WTC11 (cell line): ENCODE measurements around the gene CCDC137. TPM values are rescaled to one million over a fixed set of nuclear protein-coding genes. Genes with fewer than 3 reads are reported as not detected.
A peak's percentile ranks its signal among the peaks of the same experiment; 100 is the strongest.

Source experiments
- AFF4 ChIP-seq: sonication (generic); formaldehyde crosslinking; IDR thresholded peaks from 2 replicates; pipeline ENCODE4 v1.8.1; 2023; ENCODE audit warnings: mild to moderate bottlenecking, missing genetic modification reagents, borderline replicate concordance
- ARID4B ChIP-seq: sonication (generic); formaldehyde crosslinking; IDR thresholded peaks from 2 replicates; pipeline ENCODE4 v1.8.0; 2023; ENCODE audit warnings: missing genetic modification reagents, mild to moderate bottlenecking, borderline replicate concordance
- EMX1 ChIP-seq: fragments of 250-450 bp; sonication (Bioruptor Pico); IDR thresholded peaks from 2 replicates; pipeline ENCODE4 v1.8.0; 2021; ENCODE audit warnings: mild to moderate bottlenecking
- FOXK1 ChIP-seq: sonication (generic); formaldehyde crosslinking; IDR thresholded peaks from 2 replicates; pipeline ENCODE4 v1.8.0; 2022; ENCODE audit warnings: mild to moderate bottlenecking, moderate library complexity, missing genetic modification reagents
- FOXP4 ChIP-seq: sonication (generic); formaldehyde crosslinking; IDR thresholded peaks from 2 replicates; pipeline ENCODE4 v1.8.0; 2022; ENCODE audit warnings: mild to moderate bottlenecking, missing genetic modification reagents
- GABPB1 ChIP-seq: sonication (generic); formaldehyde crosslinking; IDR thresholded peaks from 2 replicates; pipeline ENCODE4 v1.8.1; 2023; ENCODE audit warnings: mild to moderate bottlenecking, missing genetic modification reagents
- GRHL2 ChIP-seq: fragments of 250-450 bp; sonication (Bioruptor Pico); IDR thresholded peaks from 2 replicates; pipeline ENCODE4 v1.8.0; 2022; ENCODE audit warnings: mild to moderate bottlenecking, moderate library complexity; ENCODE audit not compliant: insufficient replicate concordance, severe bottlenecking
- GTF2I ChIP-seq: fragments of 250-450 bp; sonication (Bioruptor Pico); conservative IDR thresholded peaks from 2 replicates; pipeline ENCODE4 v1.4.0; 2021; ENCODE audit warnings: mild to moderate bottlenecking
- HMGXB4 ChIP-seq: sonication (generic); formaldehyde crosslinking; IDR thresholded peaks from 2 replicates; pipeline ENCODE4 v1.8.1; 2023; ENCODE audit warnings: mild to moderate bottlenecking, moderate library complexity, missing genetic modification reagents
- JAZF1 ChIP-seq: fragments of 250-450 bp; sonication (Bioruptor Pico); IDR thresholded peaks from 2 replicates; pipeline ENCODE4 v1.9.0; 2021; ENCODE audit warnings: moderate library complexity, mild to moderate bottlenecking, inconsistent platforms
- KAT7 ChIP-seq: sonication (generic); formaldehyde crosslinking; IDR thresholded peaks from 2 replicates; pipeline ENCODE4 v1.8.1; 2023; ENCODE audit warnings: missing genetic modification reagents, mild to moderate bottlenecking, borderline replicate concordance
- RORB ChIP-seq: fragments of 250-450 bp; sonication (Bioruptor Pico); IDR thresholded peaks from 2 replicates; pipeline ENCODE4 v1.9.0; 2021; ENCODE audit warnings: mild to moderate bottlenecking
- STAT6 ChIP-seq: sonication (generic); formaldehyde crosslinking; conservative IDR thresholded peaks from 2 replicates; pipeline ENCODE4 v1.8.1; 2023; ENCODE audit warnings: mild to moderate bottlenecking, low read depth, missing genetic modification reagents, moderate library complexity
- USF2 ChIP-seq: sonication (generic); formaldehyde crosslinking; IDR thresholded peaks from 2 replicates; pipeline ENCODE4 v1.8.1; 2023; ENCODE audit warnings: mild to moderate bottlenecking, missing genetic modification reagents, moderate library complexity
- ZNF138 ChIP-seq: sonication (generic); formaldehyde crosslinking; conservative IDR thresholded peaks from 2 replicates; pipeline ENCODE4 v1.8.1; 2022; ENCODE audit warnings: mild to moderate bottlenecking, moderate library complexity, missing genetic modification reagents
- ZNF281 ChIP-seq: sonication (generic); formaldehyde crosslinking; IDR thresholded peaks from 2 replicates; pipeline ENCODE4 v1.8.0; 2023; ENCODE audit warnings: mild to moderate bottlenecking, missing genetic modification reagents
- ZNF512 ChIP-seq: sonication (generic); formaldehyde crosslinking; IDR thresholded peaks from 2 replicates; pipeline ENCODE4 v1.8.1; 2022; ENCODE audit warnings: missing genetic modification reagents, borderline replicate concordance
- total RNA-seq: library from RNA; stranded (reverse); gene quantifications from 3 replicates; pipeline ENCODE4 v1.2.3, GENCODE V29; 2021

The CCDC137 gene
- total RNA-seq, 1 experiment from 2014 or later, result 36.8 TPM

- TF ChIP-seq HMGXB4 (CRISPR knock-in tag) (no peak), ZNF512 (CRISPR knock-in tag) (no peak), ZNF138 (CRISPR knock-in tag) (no peak), AFF4 (CRISPR knock-in tag) (no peak), ZNF281 (CRISPR knock-in tag) (no peak), FOXK1 (no peak; the same call in 1 of the 2 replicates), RORB (CRISPR knock-in tag) (no peak), GABPB1 (CRISPR knock-in tag) (no peak), EMX1 (no peak), FOXP4 (CRISPR knock-in tag) (no peak), KAT7 (no peak), ARID4B (CRISPR knock-in tag) (peak; percentile 50; the same call in 1 of the 2 replicates), USF2 (CRISPR knock-in tag) (no peak), JAZF1 (CRISPR knock-in tag) (no peak), STAT6 (CRISPR knock-in tag) (no peak), GTF2I (CRISPR knock-in tag) (no peak), GRHL2 (no peak)
Observed at GRCh38 chr17:81710514-81711308, 44.2 kb downstream of the CCDC137 start (continued).
